ENCODE data around the gene POTEB2.
"Not testable (repeated sequence)": the region's sequence is repeated elsewhere in the genome, so short reads cannot be mapped to it uniquely, and the experiment has no call there.

The POTEB2 gene

GRCh38 chr15:20866214-20866613 lies at the start of gene POTEB2:
Gene POTEB2 (minus strand): TSS chr15:20866314. CDS start chr15:20866281, 33 bp downstream.
- DNase-seq (ENCODE audit: low spot score) = not testable (repeated sequence)

GRCh38 chr15:20879916-20880315 lies 13.8 kb upstream of the POTEB2 start:
- not testable (repeated sequence) for DNase-seq (ENCODE audit: low spot score)

GRCh38 chr15:20878464-20878863 lies 12.3 kb upstream of the POTEB2 start:
- not testable (repeated sequence) for DNase-seq (ENCODE audit: low spot score)

GRCh38 chr15:20877819-20878218 lies 11.7 kb upstream of the POTEB2 start:
- not testable (repeated sequence) for DNase-seq (ENCODE audit: low spot score)

Measured in AG20443 (cell line).